GM23248 (cell line): ENCODE data around the gene PGAP3. TPM values are rescaled to one million over a fixed set of nuclear protein-coding genes. Genes with fewer than 3 reads are reported as not detected.

Source experiments
- DNase-seq: peaks from one replicate; pipeline ENCODE4 v3.0.0-alpha.2; 2015
- H2AFZ ChIP-seq: fragments of 200-600 bp; sonication (generic); 2 replicates; pipeline ENCODE4 v1.6.1; 2016; ENCODE audit warnings: antibody characterized with exemption
- H3F3A ChIP-seq: fragments of 200-600 bp; sonication (generic); 2 replicates; pipeline ENCODE4 v1.6.1; 2016; ENCODE audit warnings: mild to moderate bottlenecking, antibody characterized with exemption, mixed run types; ENCODE audit not compliant: insufficient read depth
- H3K27ac ChIP-seq: fragments of 200-600 bp; sonication (generic); 2 replicates; pipeline ENCODE4 v1.5.1; 2016; ENCODE audit warnings: mild to moderate bottlenecking
- H3K27me3 ChIP-seq: fragments of 200-600 bp; sonication (generic); replicated peaks from 2 replicates; pipeline ENCODE4 v1.6.1; 2016; ENCODE audit warnings: mild to moderate bottlenecking; ENCODE audit not compliant: insufficient read depth
- H3K36me3 ChIP-seq: fragments of 200-600 bp; sonication (generic); 2 replicates; pipeline ENCODE4 v1.6.1; 2016; ENCODE audit warnings: low read depth, mild to moderate bottlenecking
- H3K4me1 ChIP-seq: fragments of 200-600 bp; sonication (generic); 2 replicates; pipeline ENCODE4 v1.6.1; 2016; ENCODE audit warnings: mild to moderate bottlenecking; ENCODE audit not compliant: insufficient read depth
- H3K4me2 ChIP-seq: fragments of 200-600 bp; sonication (generic); one replicate; pipeline ENCODE4 v1.6.1; 2016; ENCODE audit warnings: mild to moderate bottlenecking; ENCODE audit not compliant: unreplicated experiment
- H3K4me3 ChIP-seq: fragments of 200-600 bp; sonication (generic); 2 replicates; pipeline ENCODE4 v1.5.1; 2016; ENCODE audit warnings: mild to moderate bottlenecking
- H3K79me2 ChIP-seq: fragments of 200-600 bp; sonication (generic); 2 replicates; pipeline ENCODE4 v1.6.1; 2016; ENCODE audit warnings: mild to moderate bottlenecking; ENCODE audit not compliant: insufficient read depth
- H3K9ac ChIP-seq: fragments of 200-600 bp; sonication (generic); 2 replicates; pipeline ENCODE4 v1.6.1; 2016; ENCODE audit warnings: mild to moderate bottlenecking
- H3K9me2 ChIP-seq: fragments of 200-600 bp; sonication (generic); 2 replicates; pipeline ENCODE4 v1.6.1; 2016; ENCODE audit warnings: mixed run types, mild to moderate bottlenecking, moderate library complexity; ENCODE audit not compliant: insufficient read depth
- H3K9me3 ChIP-seq: fragments of 200-600 bp; sonication (generic); one replicate; pipeline ENCODE4 v1.6.1; 2017; ENCODE audit warnings: low read depth
- H4K20me1 ChIP-seq: fragments of 200-600 bp; sonication (generic); 2 replicates; pipeline ENCODE4 v1.6.0; 2016; ENCODE audit not compliant: insufficient read depth
- EZH2 ChIP-seq: fragments of 200-600 bp; sonication (generic); IDR thresholded peaks from 2 replicates; pipeline ENCODE4 v1.6.1; 2018; ENCODE audit warnings: antibody characterized with exemption, mild to moderate bottlenecking; ENCODE audit not compliant: insufficient read depth, poor library complexity, severe bottlenecking
- EZH2phosphoT487 ChIP-seq: fragments of 200-600 bp; sonication (generic); IDR thresholded peaks from 2 replicates; pipeline ENCODE4 v1.6.1; 2018; ENCODE audit warnings: antibody characterized with exemption, moderate library complexity, mild to moderate bottlenecking, low read depth; ENCODE audit not compliant: insufficient read depth
- WGBS, 2 experiments: methylation state at CpG; one replicate each; pipeline ENCODE4 v1.1.6; 2015 to 2017; ENCODE audit warnings: low lambda C conversion rate in 2 of 2, low coverage in 1 of 2; ENCODE audit errors: missing lambda C conversion rate in 2 of 2; 5-methylcytosine and 5-hydroxymethylcytosine counted together
- in situ Hi-C: fragments of 300-500 bp; cut with MboI; formaldehyde crosslinking; loops from 2 replicates; pipeline ENCODE4 v1.15.0; 2020
- polyA plus RNA-seq: library from polyadenylated mRNA; unstranded; fragments of >200 nt; fragmentation: Nextera tagmentation; extraction: Ambion mirVana; gene quantifications from 2 replicates; pipeline ENCODE4 v1.2.1, GENCODE V29; 2016
- total RNA-seq: library from RNA; depleted of rRNA; stranded (reverse); fragments of >200 nt; shearing (Covaris generic); gene quantifications from 2 replicates; pipeline ENCODE4 v1.2.3, GENCODE V29; 2014

PGAP3 gene
- total and polyA plus RNA-seq, 2 experiments from 2014 or later: 10.6 to 14.2 TPM

DNA sequence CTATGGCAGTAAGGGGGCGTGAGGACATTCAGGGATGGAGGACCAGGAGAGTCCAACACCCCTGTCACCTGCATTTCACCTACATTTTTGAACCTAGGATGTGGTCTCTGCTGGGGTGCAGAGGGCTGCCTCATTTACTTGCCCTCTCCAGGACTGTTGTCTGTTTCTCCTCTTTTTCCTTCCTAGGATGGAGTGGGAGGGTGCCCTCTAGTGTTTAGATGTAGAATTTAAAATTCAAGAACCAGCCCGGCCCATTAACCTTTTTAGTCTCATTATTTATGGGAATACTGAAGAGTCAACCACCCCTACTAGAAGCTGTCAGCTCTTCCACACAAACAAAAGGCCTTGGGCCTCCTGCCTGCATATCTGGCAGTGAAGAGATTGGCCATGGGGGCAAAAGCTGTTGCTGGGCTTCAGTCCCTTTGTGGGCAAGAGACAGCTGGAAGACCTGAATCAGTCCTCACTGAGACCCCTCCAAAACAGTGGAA is 53.4 kb downstream of the PGAP3 start:
- 32 to 39% methylated on average over 2 of the region's 2 CpGs for WGBS, 2 experiments
- H2AFZ ChIP-seq: no peak overlapping the region
- H3K9me3 ChIP-seq: no peaks in the 10 kb centered on the region
- H4K20me1 ChIP-seq: no peaks in the 10 kb centered on the region
- H3K79me2 ChIP-seq: peaks cover 23% of the 10 kb centered on the region
- H3K36me3 ChIP-seq: no peaks in the 10 kb centered on the region
- peak; percentile 76 for DNase-seq
- no peak overlapping the region for H3K4me2 ChIP-seq
- H3K9ac ChIP-seq: no peak overlapping the region
- H3K27ac ChIP-seq: no peak overlapping the region
- TF ChIP-seq EZH2phosphoT487: no peak
- TF ChIP-seq EZH2: no peak
- no peak overlapping the region for H3K4me3 ChIP-seq
- H3K9me2 ChIP-seq: no peaks in the 10 kb centered on the region
- no peaks in the 10 kb centered on the region for H3F3A ChIP-seq
- peaks cover 18% of the 10 kb centered on the region for H3K4me1 ChIP-seq
- peaks cover 9% of the 10 kb centered on the region; the same call in 1 of the 2 replicates for H3K27me3 ChIP-seq
- in situ Hi-C loops: no loop called here

- in situ Hi-C loops: no loop called here
- peaks cover 14% of the 10 kb centered on the region for H3K4me1 ChIP-seq
- 43 to 56% methylated on average over 8 of the region's 8 CpGs for WGBS, 2 experiments
- H3K36me3 ChIP-seq: no peaks in the 10 kb centered on the region
- no peak overlapping the region for H3K9ac ChIP-seq
- H3K27ac ChIP-seq: no peak overlapping the region
- no peaks in the 10 kb centered on the region for H3F3A ChIP-seq
- H2AFZ ChIP-seq: no peak overlapping the region
- no peak overlapping the region for H3K4me2 ChIP-seq
- no peaks in the 10 kb centered on the region for H3K9me3 ChIP-seq
- DNase-seq: no peak
- H3K9me2 ChIP-seq: no peaks in the 10 kb centered on the region
- no peak overlapping the region for H3K4me3 ChIP-seq
- TF ChIP-seq EZH2phosphoT487: no peak
- TF ChIP-seq EZH2: no peak
- no peaks in the 10 kb centered on the region for H4K20me1 ChIP-seq
- H3K27me3 ChIP-seq: peaks cover 17% of the 10 kb centered on the region
- H3K79me2 ChIP-seq: peaks cover 16% of the 10 kb centered on the region
Measured at GRCh38 chr17:39633570-39634183, 54.2 kb downstream of the PGAP3 start.

GRCh38 chr17:39632153-39632941 is 55.5 kb downstream of the PGAP3 start:
- Histone ChIP-seq H3K9me2 (no peaks in the 10 kb centered on the region), H3K36me3 (no peaks in the 10 kb centered on the region), H3K4me3 (no peak overlapping the region), H3K4me1 (peaks cover 4% of the 10 kb centered on the region; the same call in 1 of the 2 replicates), H3K79me2 (peaks cover 2% of the 10 kb centered on the region), H3K4me2 (no peak overlapping the region), H3K27ac (no peak overlapping the region), H3K27me3 (peaks cover 29% of the 10 kb centered on the region), H4K20me1 (no peaks in the 10 kb centered on the region), H3K9me3 (no peaks in the 10 kb centered on the region), H3K9ac (no peak overlapping the region), H3F3A (no peaks in the 10 kb centered on the region), H2AFZ (no peak overlapping the region)
- no peak for DNase-seq
- in situ Hi-C loops: no loop called here
- 38 to 43% methylated on average over 11 to 13 of the region's 13 CpGs for WGBS, 2 experiments
- no peak for TF ChIP-seq EZH2
- no peak for TF ChIP-seq EZH2phosphoT487

DNA sequence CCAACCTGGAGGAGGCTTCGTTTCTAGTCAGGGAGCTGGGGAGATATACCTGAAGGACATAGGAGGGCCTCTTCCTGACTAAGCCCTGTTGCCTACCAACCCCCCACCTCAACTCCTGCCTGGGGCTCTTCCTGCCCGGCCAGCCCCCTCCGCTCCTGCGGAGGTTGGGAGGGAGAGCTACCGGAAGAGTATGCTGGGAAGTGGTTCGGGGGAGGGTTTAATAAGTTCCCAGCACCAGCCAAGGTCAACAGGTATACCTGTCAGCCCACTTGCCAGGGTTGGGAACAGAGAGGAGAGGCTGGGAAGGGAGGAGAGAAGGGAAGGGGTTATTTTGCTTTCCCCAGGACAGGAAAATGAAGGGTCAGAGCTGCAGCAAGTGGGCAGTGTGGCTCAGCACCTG is 56.5 kb downstream of the PGAP3 start:
- no peak overlapping the region for H3K27ac ChIP-seq
- no peak overlapping the region for H3K4me2 ChIP-seq
- no peak for TF ChIP-seq EZH2phosphoT487
- TF ChIP-seq EZH2: no peak
- in situ Hi-C loops: no loop called here
- H4K20me1 ChIP-seq: no peaks in the 10 kb centered on the region
- H3K36me3 ChIP-seq: no peaks in the 10 kb centered on the region
- H3K79me2 ChIP-seq: no peaks in the 10 kb centered on the region
- DNase-seq: no peak
- no peak overlapping the region for H2AFZ ChIP-seq
- WGBS, 2 experiments: 1 to 5% methylated on average over 6 of the region's 6 CpGs
- peaks cover 2% of the 10 kb centered on the region; the same call in 1 of the 2 replicates for H3K4me1 ChIP-seq
- H3K9ac ChIP-seq: no peak overlapping the region
- H3K27me3 ChIP-seq: peaks cover 39% of the 10 kb centered on the region
- H3F3A ChIP-seq: no peaks in the 10 kb centered on the region
- H3K4me3 ChIP-seq: no peak overlapping the region
- H3K9me2 ChIP-seq: no peaks in the 10 kb centered on the region
- no peaks in the 10 kb centered on the region for H3K9me3 ChIP-seq
